Endothelial cell of umbilical vein (primary cell): Measurements from ENCODE around the gene H1-8. TPM values are rescaled to one million over a fixed set of nuclear protein-coding genes. Genes with fewer than 3 reads are reported as not detected.

Experiments
- BruUV-seq: library from RNA; stranded (reverse); fragments of 400-500 nt; replicated peaks from 2 replicates; lab custom pipeline; 2021; lab: Mats Ljungman, UMichigan
- CTCF ChIA-PET: fragments of 300-600, 350-600 bp; sonication (Branson Sonifier 250); formaldehyde crosslinking; loops from one replicate; lab custom pipeline; 2021; ENCODE audit warnings: antibody characterized with exemption, inconsistent platforms; lab: Charles Lee
- POLR2A ChIA-PET: fragments of 300-600, 350-600 bp; sonication (Branson Sonifier 250); formaldehyde crosslinking; loops from one replicate; lab custom pipeline; 2021; ENCODE audit warnings: antibody characterized with exemption, inconsistent platforms; lab: Charles Lee
- DNase-seq: peaks from one replicate; pipeline ENCODE4 v3.0.0-alpha.2; 2011; ENCODE audit warnings: low read depth, low spot score
- FAIRE-seq: peaks from 2 replicates; lab custom pipeline; 2011; peaks lifted over from hg19 to GRCh38; lab: Jason Lieb, UNC
- H2AFZ ChIP-seq: 2 replicates; pipeline ENCODE4 v1.6.0; 2012; ENCODE audit warnings: low read depth, low read length, control low read depth, inconsistent platforms
- H3K27ac ChIP-seq: 2 replicates; pipeline ENCODE4 v1.5.1; 2011; ENCODE audit warnings: low read depth, mild to moderate bottlenecking, control low read depth, low read length, moderate library complexity; ENCODE audit not compliant: insufficient read depth
- H3K27me3 ChIP-seq, 2 experiments: 2 replicates each; pipeline versions ENCODE4 v1.6.0 to v1.6.1; 2011; ENCODE audit warnings: low read length in 2 of 2, mixed read lengths in 1 of 2; ENCODE audit not compliant: control insufficient read depth in 2 of 2, insufficient read depth in 2 of 2
- H3K36me3 ChIP-seq, 2 experiments: 2 replicates in 1 of 2; 3 replicates in 1 of 2; pipeline ENCODE4 v1.5.1; 2011; ENCODE audit warnings: low read length in 2 of 2, mild to moderate bottlenecking in 1 of 2, moderate library complexity in 1 of 2; ENCODE audit not compliant: control insufficient read depth in 2 of 2, insufficient read depth in 2 of 2; ENCODE audit errors: extremely low read depth in 1 of 2
- H3K4me1 ChIP-seq: 3 replicates; pipeline ENCODE4 v1.5.1; 2011; ENCODE audit warnings: mild to moderate bottlenecking, low read length; ENCODE audit not compliant: control insufficient read depth, insufficient read depth; ENCODE audit errors: extremely low read depth
- H3K4me2 ChIP-seq: 2 replicates; pipeline ENCODE4 v1.6.1; 2011; ENCODE audit warnings: low read length, control low read depth, mixed read lengths; ENCODE audit not compliant: insufficient read depth
- H3K4me3 ChIP-seq, 3 experiments: fragments of 200-600 bp in 1 of 3; sonication (generic), shearing (Covaris generic) in 1 of 3; replicated peaks in 1 of 3; 2 replicates each; pipeline ENCODE4 v1.5.1; 2011 to 2016; ENCODE audit warnings: control low read depth in 3 of 3, low read length in 3 of 3, mild to moderate bottlenecking in 2 of 3, inconsistent platforms in 1 of 3, low read depth in 1 of 3, moderate library complexity in 1 of 3; ENCODE audit not compliant: insufficient read depth in 1 of 3
- H3K79me2 ChIP-seq: 2 replicates; pipeline ENCODE4 v1.6.0; 2012; ENCODE audit warnings: low read length, inconsistent platforms; ENCODE audit not compliant: control insufficient read depth, insufficient read depth
- H3K9ac ChIP-seq: replicated peaks from 2 replicates; pipeline ENCODE3; 2011; ENCODE audit warnings: low read length, control low read depth; ENCODE audit not compliant: insufficient read depth; ENCODE audit errors: extremely low read depth
- H3K9me1 ChIP-seq: replicated peaks from 3 replicates; pipeline ENCODE4 v1.6.0; 2011; ENCODE audit warnings: mild to moderate bottlenecking, low read length; ENCODE audit not compliant: control insufficient read depth, insufficient read depth; ENCODE audit errors: extremely low read depth
- H3K9me3 ChIP-seq: replicated peaks from 2 replicates; pipeline ENCODE4 v1.5.1; 2012; ENCODE audit warnings: low read length, inconsistent platforms; ENCODE audit not compliant: control insufficient read depth, insufficient read depth
- H4K20me1 ChIP-seq: replicated peaks from 2 replicates; pipeline ENCODE3; 2011; ENCODE audit warnings: mild to moderate bottlenecking, low read length; ENCODE audit not compliant: control insufficient read depth, insufficient read depth; ENCODE audit errors: extremely low read depth
- CTCF ChIP-seq, 2 donors: IDR thresholded peaks; 1 replicate in 1 of 2; 2 replicates in 1 of 2; pipeline ENCODE4 v1.5.1; 2011; ENCODE audit warnings: low read length in 2 of 2, mild to moderate bottlenecking in 2 of 2, moderate library complexity in 2 of 2, control low read depth in 1 of 2, inconsistent platforms in 1 of 2, low read depth in 1 of 2; ENCODE audit not compliant: insufficient read depth in 1 of 2; ENCODE audit errors: extremely low read depth in 1 of 2
- EZH2 ChIP-seq: IDR thresholded peaks from 2 replicates; pipeline ENCODE4 v1.6.1; 2012; ENCODE audit warnings: borderline replicate concordance, low read depth, mild to moderate bottlenecking, moderate library complexity, low read length, inconsistent platforms; ENCODE audit not compliant: severe bottlenecking
- FOS ChIP-seq: IDR thresholded peaks from 2 replicates; pipeline ENCODE4 v1.6.1; 2011; ENCODE audit warnings: mild to moderate bottlenecking, low read length, moderate library complexity, borderline replicate concordance; ENCODE audit not compliant: insufficient read depth
- GATA2 ChIP-seq: IDR thresholded peaks from 2 replicates; pipeline ENCODE4 v1.7.0; 2011; ENCODE audit warnings: low read depth, mild to moderate bottlenecking, moderate library complexity, mixed read lengths, low read length; ENCODE audit not compliant: insufficient read length, insufficient read depth
- JUN ChIP-seq: IDR thresholded peaks from 2 replicates; pipeline ENCODE4 v1.6.1; 2011; ENCODE audit warnings: borderline replicate concordance, low read depth; ENCODE audit not compliant: insufficient read length, insufficient read depth
- MAX ChIP-seq: IDR thresholded peaks from 2 replicates; pipeline ENCODE4 v1.6.1; 2011; ENCODE audit not compliant: insufficient read depth, insufficient read length
- MYC ChIP-seq: IDR thresholded peaks from one replicate; pipeline ENCODE4 v1.6.1; 2011; ENCODE audit warnings: mild to moderate bottlenecking, low read depth, low read length
- POLR2A ChIP-seq: IDR thresholded peaks from 2 replicates; pipeline ENCODE4 v1.6.1; 2012; ENCODE audit warnings: low read depth, mild to moderate bottlenecking, control low read depth, low read length
- POLR2AphosphoS5 ChIP-seq: IDR thresholded peaks from 2 replicates; pipeline ENCODE4 v1.6.1; 2012; ENCODE audit warnings: low read depth, mild to moderate bottlenecking, control low read depth, low read length, moderate library complexity; ENCODE audit not compliant: insufficient read depth
- dilution Hi-C: fragments of 300-500 bp; cut with MboI; formaldehyde crosslinking; loops from one replicate; pipeline ENCODE4 v1.15.0; 2019; ENCODE audit warnings: low sequenced_read_pairs; ENCODE audit not compliant: extremely low pct_ligation_motif_present
- intact Hi-C: fragments of 100-400 bp; cut with micrococcal nuclease; formaldehyde crosslinking; loops from one replicate; pipeline ENCODE4 v1.10.0; 2022
- polyA plus RNA-seq, 4 experiments: library from polyadenylated mRNA; depleted of rRNA in 3 of 4; stranded (reverse) in 3 of 4; unstranded in 1 of 4; fragments of >200 nt; gene quantifications; 2 replicates each; pipeline versions ENCODE4 v1.2.1 to v1.2.3, GENCODE V29; 2011 to 2012; ENCODE audit warnings: missing spikeins in 1 of 4
- small RNA-seq: library from RNA; depleted of rRNA; stranded (forward); fragments of <200 nt; gene quantifications from one replicate; pipeline ENCODE3, GENCODE V24; 2012; ENCODE audit warnings: low replicate concordance, low read depth; ENCODE audit not compliant: insufficient read depth, insufficient read length
- total RNA-seq: library from RNA; stranded (reverse); gene quantifications from 2 replicates; pipeline ENCODE4 v1.2.3, GENCODE V29; 2021

Gene H1-8
- total and polyA plus RNA-seq, 2 donors (not counting 3 experiments of a cell fraction or from before 2014, with no cell fraction given), result not detected

GRCh38 chr3:129600348-129600747 lies 57.4 kb downstream of the H1-8 start:
- peak overlapping the region; percentile 69 for H3K9ac ChIP-seq
- DNase-seq, result no peak
- dilution Hi-C loops (no loop called here), intact Hi-C loops (no loop called here)
- peaks cover 96% of the 10 kb centered on the region for H3K79me2 ChIP-seq
- H2AFZ ChIP-seq, result no peak overlapping the region
- no peak for TF ChIP-seq POLR2A
- TF ChIP-seq MAX, result no peak
- no peak for TF ChIP-seq GATA2
- TF ChIP-seq FOS, result no peak
- no peak for TF ChIP-seq MYC
- TF ChIP-seq POLR2AphosphoS5, result no peak
- no peak for TF ChIP-seq EZH2
- no peak for TF ChIP-seq CTCF (IDR thresholded peaks at IDR 0.05; ENCODE audit: extremely low read depth in 1 of 2, insufficient read depth in 1 of 2, low read depth in 1 of 2, low read length in 2 of 2)
- TF ChIP-seq JUN, result no peak
- H3K4me2 ChIP-seq, result peak overlapping the region; percentile 27
- no peak for FAIRE-seq
- CTCF ChIA-PET, result interaction anchor here (1.0 to 1.6 kb wide), 4 partner anchors 12 to 110 kb away, joined by 3 to 14 read pairs (median 3); no protein-coding TSS in a partner anchor
- H3K36me3 ChIP-seq, result no peaks in the 10 kb centered on the region
- peaks cover 73% of the 10 kb centered on the region for H3K4me1 ChIP-seq
- POLR2A ChIA-PET, result no interaction called here
- no peaks in the 10 kb centered on the region for H3K9me3 ChIP-seq
- H3K4me3 ChIP-seq, result peak overlapping the region in 1 of 3 experiments; percentile 1
- no TSS peak for BruUV-seq
- H3K9me1 ChIP-seq, result no peaks in the 10 kb centered on the region
- H3K27ac ChIP-seq, result peak overlapping the region; percentile 91
- no peaks in the 10 kb centered on the region for H4K20me1 ChIP-seq
- no peaks in the 10 kb centered on the region for H3K27me3 ChIP-seq

Small RNA genes lying within 50 kb of the gene (small RNA-seq; reads per million reads assigned to genes)
- gene RN7SL752P, result not detected

Other genes with a start within 250 kb of the H1-8 start
- gene EFCAB12, start 114.5 kb upstream of the H1-8 start, total RNA-seq, result 0.25 and 0.49 TPM in 2 replicates
- gene EFCAB12, start 114.5 kb upstream of the H1-8 start, polyA plus RNA-seq, result 0.15 and 0.19 TPM in 2 replicates
- gene MBD4, start 103.2 kb upstream of the H1-8 start, total RNA-seq, result 33.2 and 39.5 TPM in 2 replicates
- 11.0 and 17.4 TPM in 2 replicates for gene MBD4, start 103.2 kb upstream of the H1-8 start, polyA plus RNA-seq
- gene IFT122, start 103.0 kb upstream of the H1-8 start, total RNA-seq, result 36.6 and 41.7 TPM in 2 replicates
- 38.4 and 44.3 TPM in 2 replicates for gene IFT122, start 103.0 kb upstream of the H1-8 start, polyA plus RNA-seq
- gene RHO, start 14.5 kb upstream of the H1-8 start, total RNA-seq, result not detected in 2 replicates
- not detected in 2 replicates for gene RHO, start 14.5 kb upstream of the H1-8 start, polyA plus RNA-seq
- 834 and 860 TPM in 2 replicates for gene PLXND1, start 63.5 kb downstream of the H1-8 start, total RNA-seq
- 300 and 332 TPM in 2 replicates for gene PLXND1, start 63.5 kb downstream of the H1-8 start, polyA plus RNA-seq